GM13977 (cell line): Measurements from ENCODE around the gene CPS1.

Experiments used
- DNase-seq: peaks from one replicate; pipeline ENCODE4 v3.0.0; 2012; ENCODE audit warnings: low spot score
- in situ Hi-C: fragments of 300-500 bp; cut with MboI; formaldehyde crosslinking; loops from one replicate; pipeline ENCODE4 v1.12.0; 2022; ENCODE audit warnings: low sequenced_read_pairs, low pct_unique_long_range_greater_than_20kb, mixed read lengths, inconsistent platforms; ENCODE audit not compliant: unreplicated experiment
- TF ChIP-seq, protein P1 (sequence below): IDR thresholded peaks from 2 replicates; pipeline ENCODE4 v1.5.1; 2012; ENCODE audit warnings: mild to moderate bottlenecking, control low read depth; ENCODE audit not compliant: insufficient read depth; ENCODE audit errors: extremely low read depth, missing control alignments

Gene CPS1

DNA sequence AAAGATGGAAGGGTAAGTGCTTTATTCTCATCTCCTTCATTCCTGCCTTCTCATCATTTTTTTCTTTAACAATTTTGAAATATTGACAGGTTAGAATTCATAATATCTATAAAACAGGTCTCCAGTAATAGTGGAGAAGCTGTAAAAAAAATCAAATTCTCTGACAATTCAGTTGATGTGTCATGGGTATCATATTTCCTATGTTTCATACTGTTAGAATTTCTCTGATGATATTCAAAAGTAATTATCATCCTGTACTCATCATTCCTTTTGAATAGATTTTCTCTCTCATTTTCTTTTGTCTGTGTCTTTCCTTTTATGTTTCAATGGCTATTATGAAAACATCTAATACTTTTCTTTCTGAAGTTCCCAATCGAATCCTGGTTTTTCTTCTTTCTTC is 97.7 kb downstream of the CPS1 start:
- in situ Hi-C loops: no loop called here
- TF ChIP-seq, protein P1, sequence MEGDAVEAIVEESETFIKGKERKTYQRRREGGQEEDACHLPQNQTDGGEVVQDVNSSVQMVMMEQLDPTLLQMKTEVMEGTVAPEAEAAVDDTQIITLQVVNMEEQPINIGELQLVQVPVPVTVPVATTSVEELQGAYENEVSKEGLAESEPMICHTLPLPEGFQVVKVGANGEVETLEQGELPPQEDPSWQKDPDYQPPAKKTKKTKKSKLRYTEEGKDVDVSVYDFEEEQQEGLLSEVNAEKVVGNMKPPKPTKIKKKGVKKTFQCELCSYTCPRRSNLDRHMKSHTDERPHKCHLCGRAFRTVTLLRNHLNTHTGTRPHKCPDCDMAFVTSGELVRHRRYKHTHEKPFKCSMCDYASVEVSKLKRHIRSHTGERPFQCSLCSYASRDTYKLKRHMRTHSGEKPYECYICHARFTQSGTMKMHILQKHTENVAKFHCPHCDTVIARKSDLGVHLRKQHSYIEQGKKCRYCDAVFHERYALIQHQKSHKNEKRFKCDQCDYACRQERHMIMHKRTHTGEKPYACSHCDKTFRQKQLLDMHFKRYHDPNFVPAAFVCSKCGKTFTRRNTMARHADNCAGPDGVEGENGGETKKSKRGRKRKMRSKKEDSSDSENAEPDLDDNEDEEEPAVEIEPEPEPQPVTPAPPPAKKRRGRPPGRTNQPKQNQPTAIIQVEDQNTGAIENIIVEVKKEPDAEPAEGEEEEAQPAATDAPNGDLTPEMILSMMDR: no peak
- DNase-seq: no peak

DNA sequence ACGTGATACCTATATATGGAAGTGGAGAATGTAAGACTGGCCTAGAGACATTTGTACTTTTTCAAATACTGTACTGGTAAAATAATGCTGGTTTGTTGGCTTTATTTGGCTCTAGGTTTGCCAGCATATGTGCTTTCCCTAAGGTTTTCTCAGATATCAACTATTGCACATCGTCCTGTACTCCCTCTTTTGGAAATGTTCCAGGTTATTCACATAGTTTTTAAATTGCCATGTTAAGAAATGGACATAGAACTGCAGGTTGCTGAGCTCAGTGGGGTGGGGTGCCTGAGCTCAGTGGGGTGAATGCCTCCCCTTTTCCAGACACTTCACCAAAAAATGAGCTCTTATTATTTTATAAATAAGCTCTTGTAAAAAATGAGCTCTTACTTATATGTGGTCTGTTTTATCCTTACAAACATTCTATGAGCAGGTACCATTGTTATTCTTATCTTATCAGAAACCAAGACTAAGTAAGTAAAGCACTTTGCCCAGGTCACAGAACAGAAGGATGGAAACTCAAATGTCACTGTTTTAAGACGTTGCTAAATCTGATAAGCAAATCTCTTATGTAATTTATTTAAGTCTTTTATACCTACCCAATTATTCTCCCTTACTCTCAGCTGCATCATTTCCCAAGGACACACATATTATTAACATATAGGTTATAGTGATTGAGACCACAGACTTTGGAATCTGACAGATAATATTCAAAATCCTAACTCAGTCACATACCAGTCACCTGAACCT is 99.0 kb downstream of the CPS1 start:
- in situ Hi-C loops: no loop called here
- TF ChIP-seq, protein P1: no peak
- no peak for DNase-seq

DNA sequence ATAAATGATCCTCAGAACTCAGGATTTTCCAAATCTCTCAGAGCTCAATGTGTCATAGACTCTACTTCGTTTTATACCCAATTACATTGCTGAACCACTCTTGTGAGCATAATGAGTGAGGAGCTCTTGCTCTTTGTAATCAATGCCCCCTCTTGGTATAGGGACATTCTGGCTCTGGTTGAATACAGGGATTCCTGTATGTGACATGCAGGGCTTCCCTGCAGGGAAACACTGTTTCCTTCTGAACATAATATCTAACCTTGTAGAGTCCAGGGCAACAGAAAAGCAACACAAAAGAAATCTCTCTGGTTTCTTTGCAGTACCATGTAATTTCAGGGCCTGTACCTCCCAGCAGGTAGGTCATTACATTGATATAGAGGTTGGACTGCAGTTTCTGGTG is 101.5 kb downstream of the CPS1 start:
- in situ Hi-C loops: no loop called here

GRCh38 chr2:210660751-210661150 is 104.4 kb downstream of the CPS1 start:
- TF ChIP-seq, protein P1: no peak
- no peak for DNase-seq
- in situ Hi-C loops: no loop called here

More for the DNA sequence above, 101.5 kb downstream of the CPS1 start:
- DNase-seq: no peak
- TF ChIP-seq, protein P1: no peak

DNA sequence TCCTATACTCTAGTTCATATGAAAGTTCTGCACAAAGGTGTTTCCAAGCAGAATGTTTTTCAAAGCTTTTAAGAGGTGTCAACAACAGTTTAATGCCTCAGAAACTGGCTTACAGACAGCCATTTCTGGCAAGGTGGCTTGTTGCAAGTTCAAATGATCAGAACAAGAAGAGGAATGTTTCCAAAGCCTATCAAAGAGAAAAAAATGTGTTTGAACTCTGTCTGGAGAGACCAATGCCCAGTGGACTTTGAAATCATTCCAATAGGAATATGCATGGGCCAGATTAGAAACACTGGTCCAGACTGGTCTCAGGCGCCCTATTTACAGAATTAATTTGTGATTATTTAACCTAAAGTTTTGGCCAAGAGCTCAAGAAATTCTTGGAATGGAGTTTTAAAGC is 106.2 kb downstream of the CPS1 start:
- in situ Hi-C loops: no loop called here
- TF ChIP-seq, protein P1: no peak
- DNase-seq: no peak

- DNase-seq: no peak
- in situ Hi-C loops: no loop called here
- TF ChIP-seq, protein P1: no peak
Observed at GRCh38 chr2:210663631-210664089, 107.3 kb downstream of the CPS1 start.

- in situ Hi-C loops: no loop called here
- TF ChIP-seq, protein P1: no peak
- no peak for DNase-seq
Observed at GRCh38 chr2:210667711-210668110, 111.3 kb downstream of the CPS1 start.
